GM21737 (cell line): ENCODE results near the gene DHPS.

Experiments used
- ATAC-seq: cut with Tn5 transposase; IDR thresholded peaks from one replicate; pipeline ENCODE4 v1.9.1; 2021; ENCODE audit warnings: mild to moderate bottlenecking, moderate library complexity; ENCODE audit not compliant: unreplicated experiment

The DHPS gene

DNA sequence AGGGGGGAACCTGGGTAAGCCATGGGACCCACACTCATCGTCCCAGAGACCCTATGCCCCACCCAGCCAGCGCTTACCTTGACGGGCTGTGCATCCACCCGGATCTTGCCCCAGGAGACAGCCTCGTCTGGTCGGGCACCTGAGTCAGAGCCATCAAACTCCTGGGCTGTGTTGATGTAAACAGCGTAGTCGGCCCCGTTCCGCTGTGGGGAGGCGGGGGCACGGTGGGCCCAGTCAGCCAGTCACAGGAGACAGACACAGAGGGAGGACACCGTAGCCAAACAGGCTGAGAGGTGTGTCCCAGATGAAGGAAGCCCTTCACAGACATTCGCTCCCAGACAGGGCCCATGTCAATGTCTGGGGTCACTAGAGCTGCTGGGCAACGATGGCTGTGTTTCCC, 5.7 kb downstream of the DHPS start:
- ATAC-seq, result no peak

DNA sequence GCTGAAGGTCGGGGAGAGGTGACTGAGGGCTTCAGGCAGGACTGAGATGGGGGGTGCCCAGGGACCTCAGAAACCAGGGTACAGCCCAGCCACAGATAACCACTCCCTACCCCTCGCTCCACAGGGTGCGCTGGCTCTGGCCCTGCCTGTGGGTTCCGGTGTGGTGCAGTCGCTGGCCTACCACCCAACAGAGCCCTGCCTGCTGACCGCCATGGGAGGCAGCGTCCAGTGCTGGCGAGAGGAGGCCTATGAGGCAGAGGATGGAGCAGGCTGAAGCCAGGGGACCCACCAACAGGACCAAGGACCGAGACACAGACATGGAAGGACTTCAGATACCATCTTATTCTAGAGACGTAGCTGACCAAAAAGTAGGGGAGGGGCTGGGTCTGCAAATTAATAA, 6.3 kb downstream of the DHPS start:
- ATAC-seq, result no peak

DNA sequence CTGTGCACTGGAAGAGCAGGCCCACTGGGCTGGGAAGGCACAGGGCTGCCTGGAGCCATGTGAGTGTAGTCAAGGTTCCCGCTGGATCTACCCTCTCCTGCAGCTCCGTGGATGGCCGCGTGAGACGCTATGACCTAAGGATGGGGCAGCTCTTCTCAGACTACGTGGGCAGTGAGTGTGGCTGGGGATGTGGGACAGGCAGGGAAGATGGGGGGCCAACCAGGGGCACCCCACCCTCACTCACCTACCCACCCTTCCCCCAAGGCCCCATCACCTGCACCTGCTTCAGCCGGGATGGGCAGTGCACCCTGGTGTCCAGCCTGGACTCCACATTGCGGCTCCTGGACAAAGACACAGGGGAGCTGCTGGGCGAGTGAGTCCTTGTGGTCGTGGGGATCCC, 8.9 kb downstream of the DHPS start:
- no peak for ATAC-seq

DNA sequence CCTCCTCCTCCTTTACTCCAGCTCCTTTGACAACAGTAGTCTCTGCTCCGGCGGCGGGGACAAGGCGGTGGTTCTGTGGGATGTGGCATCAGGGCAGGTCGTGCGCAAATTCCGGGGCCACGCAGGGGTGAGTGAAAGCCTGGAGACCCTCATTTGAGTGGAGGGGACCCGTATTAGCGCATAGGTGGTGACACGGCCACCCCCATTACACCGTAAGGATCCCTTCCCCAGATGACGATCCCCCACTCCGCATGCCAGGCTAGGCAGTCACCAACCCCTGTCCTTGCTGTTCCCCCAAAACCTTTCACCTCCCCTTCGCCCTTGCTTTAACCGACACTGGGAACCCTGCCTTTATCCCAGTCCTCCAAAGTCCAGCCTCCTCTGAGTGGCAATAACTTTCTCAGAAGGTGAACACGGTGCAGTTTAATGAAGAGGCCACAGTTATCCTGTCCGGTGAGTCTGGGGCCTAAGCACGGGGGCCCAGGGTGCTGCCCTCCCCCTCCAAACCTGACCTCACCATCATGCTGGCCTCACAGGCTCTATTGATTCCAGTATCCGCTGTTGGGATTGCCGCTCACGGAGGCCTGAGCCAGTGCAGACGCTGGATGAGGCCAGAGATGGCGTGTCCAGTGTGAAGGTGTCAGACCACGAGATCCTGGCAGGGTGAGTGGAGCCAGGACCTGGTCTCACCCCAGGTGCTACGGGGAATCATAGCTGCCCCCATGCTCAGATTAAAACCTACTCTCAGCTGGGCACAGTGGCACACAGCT, 11.3 kb downstream of the DHPS start:
- ATAC-seq, result no peak

DNA sequence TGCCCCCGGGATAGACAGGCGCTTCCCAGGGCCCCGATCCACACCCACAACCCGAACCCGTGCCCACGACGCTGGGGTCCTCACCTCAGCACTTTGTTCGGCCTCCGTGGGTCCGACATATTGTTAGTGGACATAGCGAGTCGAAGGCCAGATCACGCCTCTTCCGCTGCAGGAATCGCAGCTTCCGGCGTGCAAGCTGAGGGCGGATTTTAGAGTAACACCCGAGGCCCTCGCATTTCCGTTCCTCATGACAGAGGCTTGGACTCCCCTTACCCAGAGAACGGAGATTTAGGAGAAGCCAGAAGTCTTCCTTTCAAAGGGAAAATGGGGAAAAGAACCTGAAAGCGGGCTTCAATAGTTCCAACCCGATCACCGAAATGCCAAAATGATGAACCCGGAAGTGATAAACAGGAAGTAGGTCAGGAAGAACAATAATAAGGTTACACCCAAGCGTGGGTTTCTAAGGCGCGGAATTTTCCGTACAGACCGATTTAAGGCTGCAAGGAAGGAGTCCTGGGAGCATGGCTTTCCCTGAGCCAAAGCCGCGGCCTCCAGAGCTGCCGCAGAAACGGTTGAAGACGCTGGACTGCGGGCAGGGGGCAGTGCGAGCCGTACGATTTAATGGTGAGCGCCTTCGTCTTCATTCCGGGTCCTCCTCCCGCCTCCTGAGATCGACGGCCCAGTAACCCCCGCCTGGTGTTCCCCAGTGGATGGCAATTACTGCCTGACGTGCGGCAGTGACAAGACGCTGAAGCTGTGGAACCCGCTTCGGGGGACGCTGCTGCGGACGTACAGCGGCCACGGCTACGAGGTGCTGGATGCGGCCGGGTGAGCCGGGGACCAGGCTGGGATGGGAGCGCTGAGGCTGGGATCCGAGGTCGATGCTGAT, 12.2 kb downstream of the DHPS start:
- ATAC-seq, result no peak

DNA sequence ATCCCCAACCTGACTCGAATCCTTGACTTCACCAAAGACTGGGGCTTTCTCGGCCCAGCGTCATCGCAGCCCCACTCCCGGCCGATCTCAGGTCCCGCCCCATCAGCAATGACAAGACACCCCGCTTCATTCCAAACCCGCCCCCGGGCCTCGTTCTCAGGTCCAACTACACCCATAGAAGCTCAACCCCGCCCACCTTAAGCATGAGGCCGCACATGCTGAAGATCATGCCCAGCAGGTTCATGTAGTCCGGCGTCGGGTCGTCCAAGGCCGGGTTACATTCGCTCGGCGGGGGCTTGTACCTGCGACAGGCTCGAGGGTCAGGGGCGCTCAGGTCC, 12.8 kb downstream of the DHPS start:
- ATAC-seq, result no peak

DNA sequence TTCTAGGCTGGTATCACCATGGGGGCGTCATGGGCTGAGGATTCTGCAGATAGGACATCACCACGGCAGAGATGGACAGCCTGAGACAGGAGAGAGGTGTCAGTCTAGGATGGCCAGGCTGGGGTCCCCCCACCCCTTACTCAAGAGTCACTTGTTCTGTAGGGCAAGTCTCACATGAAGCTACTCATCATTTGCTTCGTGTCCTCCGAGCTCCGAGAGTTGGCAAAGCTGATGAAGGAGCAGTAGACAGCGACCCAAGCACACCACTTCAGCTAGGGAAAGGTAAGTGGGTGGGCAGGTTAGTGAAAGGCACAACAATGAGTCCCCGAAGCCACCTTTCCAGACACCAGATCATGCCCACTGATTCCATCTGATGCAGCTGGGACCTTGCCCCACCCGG, 13.3 kb downstream of the DHPS start:
- no peak for ATAC-seq

DNA sequence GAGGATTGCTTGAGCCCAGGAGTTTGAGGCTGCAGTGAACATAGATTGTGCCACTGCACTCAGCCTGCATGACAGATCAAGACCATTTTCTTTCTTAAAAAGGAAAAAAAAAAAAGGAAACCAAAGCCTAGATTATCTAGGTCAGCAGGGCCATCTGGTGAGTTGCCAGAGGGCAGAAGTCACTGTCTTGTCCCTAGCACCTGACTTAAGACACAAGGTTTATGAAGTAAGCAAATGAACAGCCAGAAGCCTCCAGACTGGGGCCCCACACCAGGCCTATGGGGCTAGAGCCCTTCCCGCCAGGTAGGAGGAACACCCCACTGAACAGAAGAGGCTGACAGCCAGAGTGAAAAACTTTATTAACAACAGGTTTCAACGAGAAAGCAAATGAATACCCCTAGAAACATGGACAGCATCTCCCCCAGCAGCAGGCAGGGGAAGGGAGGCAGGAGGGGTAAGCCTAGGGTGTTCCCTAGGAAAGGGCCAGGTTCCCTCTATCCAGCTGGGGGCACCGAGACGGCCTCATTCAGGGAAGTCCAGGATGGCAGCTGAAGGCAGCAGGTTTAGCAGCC, 13.9 kb downstream of the DHPS start:
- no peak for ATAC-seq

DNA sequence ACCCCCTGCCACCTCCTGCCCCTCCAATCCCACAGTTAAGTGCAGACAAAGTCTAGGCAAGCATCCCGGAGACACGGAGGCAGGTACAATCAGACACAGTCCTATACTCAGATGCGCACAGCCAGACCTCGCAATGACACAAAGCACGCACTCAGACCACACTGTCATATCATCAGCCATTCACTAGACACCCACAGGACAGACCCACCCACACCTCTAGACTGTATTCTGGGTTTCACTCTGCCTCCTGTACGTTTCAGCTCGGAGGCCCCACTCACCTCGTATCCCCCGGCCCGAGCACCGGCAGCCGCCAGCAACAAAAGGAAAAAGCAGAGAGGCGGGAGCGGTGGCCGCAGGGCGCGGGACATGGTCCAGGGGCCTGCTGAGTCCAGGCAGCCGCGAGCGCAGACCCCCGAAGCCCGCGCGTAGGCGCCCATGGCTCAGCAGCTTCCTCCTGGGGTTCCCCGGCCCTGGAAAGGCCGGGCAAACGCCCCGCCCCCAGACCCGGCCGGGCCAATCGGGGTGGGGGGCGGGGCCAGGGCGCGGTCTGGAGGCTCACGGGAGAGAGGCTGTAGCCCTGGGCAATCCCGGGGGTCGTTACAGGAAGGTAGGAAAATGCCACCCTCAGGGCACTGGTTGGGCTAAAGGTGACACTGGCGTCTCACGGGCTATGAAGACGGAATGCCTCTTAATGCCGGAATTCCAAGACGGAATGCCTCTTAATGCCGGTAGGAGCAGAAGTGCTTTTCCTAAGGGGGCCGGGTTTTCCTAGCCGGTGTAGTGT, 15.2 kb downstream of the DHPS start, which contains the start of the genes MAN2B1 and WDR83:
TSS of gene MAN2B1 (minus strand) at position 478 of the 784 bp plus-strand sequence. CDS start at position 437, 41 bp downstream.
TSS of gene WDR83 (plus strand) at position 543 of the 784 bp plus-strand sequence. CDS start 2,984 bp downstream, outside the sequence.
- no peak for ATAC-seq

DNA sequence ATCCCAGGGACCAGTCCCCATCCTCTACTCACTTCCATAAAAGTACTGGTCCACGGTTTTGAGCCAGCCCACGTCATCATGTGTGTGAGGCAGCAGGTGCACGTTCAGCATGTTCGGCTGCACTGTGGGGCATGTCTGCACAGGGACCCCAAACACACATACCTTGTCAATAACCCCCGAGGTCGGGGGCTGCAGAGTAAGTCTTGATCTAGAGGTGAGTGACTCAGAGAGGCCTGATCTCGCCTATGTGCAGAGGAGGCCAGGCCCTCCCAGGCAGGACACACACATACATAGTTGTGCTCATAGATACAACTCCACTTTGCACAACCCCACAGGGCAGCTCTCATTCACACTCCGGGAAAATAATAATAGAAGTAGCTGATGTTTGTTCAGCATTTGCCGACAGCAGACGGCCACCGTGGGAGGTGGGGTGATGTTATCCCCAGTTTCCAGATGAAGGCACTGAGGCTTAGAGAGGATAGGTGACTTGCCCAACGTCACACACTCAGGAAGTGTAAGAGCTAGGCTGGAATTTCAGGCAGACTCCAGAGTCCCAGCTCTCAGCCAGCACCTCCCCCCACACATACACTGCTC, 15.9 kb downstream of the DHPS start:
- ATAC-seq, result no peak

DNA sequence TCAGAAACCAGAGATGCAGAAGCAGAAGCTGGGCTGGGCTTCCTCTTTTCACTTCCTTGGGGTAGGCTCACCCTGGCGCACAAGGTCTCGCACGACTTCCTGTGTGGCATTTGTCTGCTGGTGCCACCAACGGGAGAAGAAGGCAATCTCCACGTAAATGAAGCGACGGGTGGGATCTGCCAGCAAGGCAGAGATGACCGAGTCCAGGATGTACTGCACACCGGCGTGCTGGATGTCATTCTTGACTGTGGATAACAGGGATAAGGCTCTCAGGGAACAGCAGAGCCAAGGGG, 16.5 kb downstream of the DHPS start:
- ATAC-seq, result no peak

DNA sequence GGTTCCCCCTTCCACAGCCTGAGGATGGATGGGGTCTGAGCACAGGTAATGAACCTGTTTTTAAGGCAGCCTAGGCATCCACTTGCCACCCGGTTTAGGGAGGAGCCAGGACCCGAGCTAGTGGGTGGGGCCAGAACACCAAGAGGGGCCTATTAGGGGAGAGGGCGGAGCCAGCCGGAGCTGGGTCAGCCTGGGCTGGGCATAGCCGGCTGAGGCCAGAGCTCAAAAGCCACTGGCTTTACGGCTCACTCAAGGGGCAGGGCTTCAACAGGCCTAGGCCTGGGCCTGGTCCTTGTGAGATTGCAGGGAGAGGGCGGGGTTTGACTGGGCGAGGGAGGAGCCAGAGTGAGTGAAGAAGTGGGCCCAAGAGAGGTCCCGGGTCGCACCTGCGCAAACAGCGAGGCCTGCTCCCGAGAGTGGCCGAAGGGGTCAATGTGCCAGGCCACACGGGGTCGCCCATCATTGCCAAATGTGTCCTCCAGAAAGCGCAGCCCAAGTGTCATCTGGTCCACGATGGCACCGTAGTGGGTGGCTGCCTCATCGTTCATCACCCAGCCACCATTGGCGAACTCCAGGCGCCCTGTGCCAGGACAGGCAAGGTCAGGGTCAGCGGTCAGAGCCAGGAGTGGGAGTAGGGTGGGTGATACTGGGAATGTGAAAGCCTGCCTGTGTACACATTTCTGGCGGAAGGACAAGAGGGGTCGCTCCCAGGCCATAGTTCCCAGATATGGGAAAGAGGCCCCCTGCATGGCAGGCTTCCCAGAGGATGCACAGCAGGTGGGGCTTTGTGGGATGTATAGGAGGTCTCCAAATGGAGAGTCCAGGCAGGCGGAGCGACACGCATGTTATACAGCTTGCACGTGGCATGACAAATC, 17.0 kb downstream of the DHPS start:
- no peak for ATAC-seq

DNA sequence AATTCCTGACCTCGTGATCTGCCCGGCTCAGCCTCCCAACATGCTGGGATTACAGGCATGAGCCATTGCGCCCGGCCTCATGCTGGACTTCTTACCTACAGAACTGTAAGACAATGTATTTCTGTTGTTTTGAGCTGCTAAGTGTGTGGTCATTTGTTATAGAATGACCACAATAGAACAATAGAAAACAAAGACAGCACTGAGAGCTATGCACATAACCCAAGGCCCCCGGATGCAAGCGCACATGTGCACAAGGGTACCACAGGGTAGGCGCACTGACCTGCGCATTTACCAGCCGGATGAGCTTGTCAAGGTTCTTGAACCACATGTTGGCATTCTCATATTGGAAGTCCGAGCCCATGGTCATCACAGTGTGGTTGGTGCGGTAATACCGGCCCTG, 20.7 kb downstream of the DHPS start:
- ATAC-seq, result no peak

DNA sequence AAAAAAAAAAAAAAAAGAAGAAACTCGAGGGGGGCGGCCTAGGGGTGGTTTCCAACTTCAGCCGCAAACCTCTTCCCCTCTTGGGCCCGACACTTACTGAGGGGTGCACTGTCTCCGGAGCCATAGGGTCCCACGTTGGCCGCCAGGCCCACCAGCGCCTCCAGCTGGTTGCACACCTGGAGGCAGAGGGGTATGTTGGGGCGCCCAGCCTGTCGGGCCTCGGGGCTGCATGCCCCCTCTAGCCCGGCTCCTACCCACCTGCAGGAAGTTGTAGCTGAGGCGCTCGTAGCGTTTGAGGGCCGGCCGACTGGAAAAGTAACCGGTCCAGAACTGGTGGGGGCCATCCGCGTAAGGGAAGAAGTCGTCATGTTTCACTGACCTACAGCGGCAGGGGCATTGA, 23.7 kb downstream of the DHPS start:
- no peak for ATAC-seq

DNA sequence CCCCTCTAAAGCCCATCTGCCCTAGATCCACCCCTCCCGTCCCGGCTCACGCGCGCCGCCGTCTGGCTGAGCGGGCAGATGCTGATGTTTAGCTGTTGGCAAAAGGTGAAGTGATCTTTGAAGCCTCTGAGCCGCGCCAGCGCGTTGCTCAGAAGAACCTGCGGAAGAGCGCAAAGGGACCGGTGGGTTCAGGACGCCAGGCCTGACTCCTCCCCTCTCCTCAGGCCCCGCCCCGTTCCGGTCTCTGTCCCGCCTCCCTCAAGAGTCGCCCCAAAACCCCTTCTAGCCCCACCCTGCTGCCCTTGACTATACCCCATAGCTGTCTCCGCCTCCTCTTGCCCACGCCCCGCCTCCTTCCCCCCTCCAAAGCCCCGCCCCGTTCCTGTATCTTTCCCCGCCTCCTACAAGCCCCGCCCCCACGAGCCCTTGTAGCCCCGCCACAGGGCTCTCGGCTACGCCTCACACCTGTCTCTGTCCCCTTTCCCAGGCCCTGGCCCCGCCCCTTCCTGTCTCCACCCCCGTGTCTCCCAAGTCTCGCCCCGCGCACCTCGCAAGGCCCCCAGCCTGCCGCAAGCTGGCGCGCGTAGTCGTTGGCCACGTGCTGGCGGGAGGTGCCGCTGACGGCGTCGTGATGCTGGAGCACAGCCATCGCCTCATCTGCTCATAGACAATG, 24.6 kb downstream of the DHPS start:
- ATAC-seq, result no peak

DNA sequence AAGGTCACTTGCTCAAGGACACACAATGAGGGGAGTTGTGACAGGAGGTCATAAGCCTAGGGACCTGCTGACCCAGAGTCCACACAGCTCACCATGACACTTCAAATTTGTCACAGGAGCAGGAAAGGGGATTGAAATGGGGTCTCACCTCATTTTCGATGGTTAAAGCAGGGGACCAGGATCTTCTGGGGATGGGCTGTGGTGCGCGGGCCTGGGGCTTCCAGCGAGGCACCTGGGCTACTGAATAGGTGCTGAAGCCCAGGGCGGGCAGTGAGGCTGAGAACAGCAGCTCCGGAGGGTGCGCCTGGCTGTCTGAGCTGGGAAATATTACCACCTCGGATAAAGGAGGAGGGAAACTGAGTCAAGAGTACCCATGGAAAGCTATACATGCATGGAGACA, 26.1 kb downstream of the DHPS start:
- no peak for ATAC-seq

DNA sequence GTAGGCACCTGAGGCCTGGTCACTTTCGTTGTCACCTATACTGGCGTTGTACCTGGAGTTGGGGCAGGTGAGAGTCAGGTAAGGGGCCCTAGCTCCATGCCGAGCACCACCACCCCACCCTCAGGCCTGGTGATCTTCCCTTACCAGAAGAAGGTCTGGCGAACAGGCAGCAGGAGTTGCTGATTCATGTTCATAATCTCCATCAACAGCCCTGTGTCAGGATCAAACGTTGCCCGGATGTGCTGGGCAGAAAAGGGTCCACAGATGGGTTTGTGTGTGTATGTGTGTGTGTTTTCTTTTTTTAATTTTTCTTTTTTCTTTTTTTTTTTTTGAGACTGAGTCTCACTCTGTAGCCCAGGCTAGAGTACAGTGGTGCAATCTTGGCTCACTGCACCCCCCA, 29.5 kb downstream of the DHPS start:
- no peak for ATAC-seq

DNA sequence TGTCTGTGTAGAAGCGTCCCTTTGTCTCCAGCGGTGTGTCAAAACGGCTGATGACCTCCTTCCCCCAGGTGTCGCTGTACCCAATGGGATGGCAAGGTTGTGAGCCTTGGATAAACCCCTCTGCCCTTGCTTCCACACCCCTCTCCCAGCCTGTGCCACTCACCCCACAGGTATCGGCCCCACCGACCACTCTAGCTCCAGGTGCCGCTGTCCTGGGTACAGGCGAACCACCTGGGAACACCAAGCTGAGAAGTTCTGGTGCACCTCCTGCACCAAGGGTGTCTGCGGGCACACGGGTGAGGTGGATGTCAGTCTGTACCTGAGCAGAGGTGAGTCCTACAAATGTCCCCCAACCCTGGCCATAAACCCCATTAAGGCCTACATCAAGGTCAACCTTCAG, 31.7 kb downstream of the DHPS start:
- ATAC-seq, result no peak

DNA sequence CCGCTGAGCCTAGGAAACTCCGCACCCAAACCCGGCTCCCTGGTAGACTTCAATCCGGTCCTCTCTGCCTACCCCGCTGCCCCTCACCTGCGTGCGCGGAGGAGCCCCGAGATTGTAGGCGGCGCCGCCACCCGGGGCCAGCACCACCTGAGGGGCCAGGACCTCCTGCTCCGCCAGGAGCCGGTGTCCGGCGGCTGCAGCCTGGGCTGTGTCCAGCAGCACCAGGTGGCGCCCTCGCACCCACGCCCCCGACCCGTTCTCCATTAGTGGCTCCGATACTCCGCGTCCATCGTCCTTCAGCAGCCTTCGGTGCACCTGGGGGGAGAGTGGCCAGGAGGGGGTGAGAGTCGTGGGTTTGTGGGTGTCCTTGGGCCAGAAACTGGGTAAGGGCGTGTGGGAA, 33.6 kb downstream of the DHPS start:
- no peak for ATAC-seq
